WTC11 (cell line): Measurements from ENCODE around the gene ROR2.

Experiments used
- ATF3 ChIP-seq: sonication (generic); formaldehyde crosslinking; conservative IDR thresholded peaks from 2 replicates; pipeline ENCODE4 v1.8.1; 2022; ENCODE audit warnings: mild to moderate bottlenecking, missing genetic modification reagents
- CTCF ChIP-seq: fragments of 200-600 bp; IDR thresholded peaks from 2 replicates; pipeline ENCODE4 v1.8.0; 2022; ENCODE audit warnings: antibody characterized with exemption
- ELF4 ChIP-seq: sonication (generic); formaldehyde crosslinking; IDR thresholded peaks from 2 replicates; pipeline ENCODE4 v1.8.1; 2022; ENCODE audit warnings: low read depth, mild to moderate bottlenecking, moderate library complexity, missing genetic modification reagents
- USF1 ChIP-seq: sonication (generic); formaldehyde crosslinking; IDR thresholded peaks from 2 replicates; pipeline ENCODE4 v1.8.0; 2022; ENCODE audit warnings: mild to moderate bottlenecking, missing genetic modification reagents
- USF2 ChIP-seq: sonication (generic); formaldehyde crosslinking; IDR thresholded peaks from 2 replicates; pipeline ENCODE4 v1.8.1; 2023; ENCODE audit warnings: mild to moderate bottlenecking, missing genetic modification reagents, moderate library complexity

- TF ChIP-seq ELF4 (no peak), CTCF (no peak), USF2 (CRISPR knock-in tag) (no peak), USF1 (no peak), ATF3 (CRISPR knock-in tag) (no peak)
Observed at GRCh38 chr9:91700475-91700874, 249.6 kb downstream of the ROR2 start.
